Limb (tissue), 2 donors: Measurements from ENCODE around the gene DDX20.
A peak's percentile ranks its signal among the peaks of the same experiment; 100 is the strongest.

ENCODE experiments used
- DNase-seq, 2 donors: peaks; one replicate each; pipeline ENCODE4 v3.0.0-alpha.2; 2016; ENCODE audit errors: extremely low spot score in 2 of 2

The DDX20 gene

DNA sequence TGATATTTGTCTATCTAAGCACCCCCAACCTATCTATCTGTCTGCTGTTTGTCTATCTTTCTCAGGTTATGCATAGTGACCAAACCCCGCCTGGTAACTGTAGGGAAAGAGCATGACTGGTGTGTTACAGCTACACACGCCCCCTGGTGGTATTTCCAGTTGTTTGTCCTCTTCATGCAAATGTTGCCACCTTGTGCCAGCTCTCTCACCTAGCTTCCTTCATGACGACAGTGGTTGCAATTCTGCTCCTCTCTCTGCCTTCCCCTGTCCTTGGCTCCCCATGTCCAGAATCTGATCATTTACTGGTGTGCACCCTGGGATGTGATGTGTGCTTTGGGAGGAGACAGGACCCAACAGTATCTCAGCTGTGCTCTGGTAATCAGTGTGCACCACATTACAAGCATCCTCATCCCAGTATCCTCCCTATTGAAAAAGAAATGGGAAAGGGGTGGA is 8.4 kb upstream of the DDX20 start:
- DNase-seq: no peak

DNA sequence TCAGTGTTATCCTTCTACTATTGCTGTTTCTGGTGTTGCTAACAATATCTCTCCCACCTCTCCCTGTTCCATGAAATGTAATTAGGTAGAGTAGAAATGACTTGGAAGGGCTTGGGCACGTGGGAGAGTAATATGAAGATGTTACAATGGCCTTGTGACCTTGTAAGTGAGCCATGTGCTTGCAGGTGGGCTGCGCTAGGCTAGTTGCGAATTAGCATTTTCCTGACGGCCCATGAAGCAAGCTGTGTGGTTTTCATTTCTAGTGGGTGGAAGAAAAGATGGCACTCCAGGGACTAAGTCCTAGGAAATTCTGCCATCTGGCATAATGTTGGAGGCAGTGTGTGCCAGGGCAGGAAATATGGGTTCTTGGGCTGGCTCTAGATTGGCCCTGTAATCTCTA is 7.8 kb upstream of the DDX20 start:
- DNase-seq: no peak

DNA sequence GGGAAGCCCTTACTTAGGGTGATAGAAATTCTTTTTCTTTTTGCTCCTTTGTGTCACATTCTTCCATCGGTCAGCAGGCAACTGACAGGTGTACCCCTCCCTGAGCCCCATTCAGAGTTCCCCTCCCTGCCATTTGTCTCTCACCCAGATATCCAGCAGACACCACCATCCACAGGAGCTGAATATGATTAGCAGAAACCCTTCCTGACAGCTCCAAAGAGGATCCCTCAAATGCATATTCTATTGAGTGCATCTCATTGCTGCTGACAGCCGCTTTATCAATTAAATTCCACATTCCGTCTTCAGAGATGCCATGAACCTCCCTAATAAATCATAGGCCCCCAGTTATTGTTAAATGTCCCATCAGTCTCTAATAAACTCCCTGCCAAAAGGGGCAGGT is 6.1 kb upstream of the DDX20 start:
- DNase-seq: no peak

DNA sequence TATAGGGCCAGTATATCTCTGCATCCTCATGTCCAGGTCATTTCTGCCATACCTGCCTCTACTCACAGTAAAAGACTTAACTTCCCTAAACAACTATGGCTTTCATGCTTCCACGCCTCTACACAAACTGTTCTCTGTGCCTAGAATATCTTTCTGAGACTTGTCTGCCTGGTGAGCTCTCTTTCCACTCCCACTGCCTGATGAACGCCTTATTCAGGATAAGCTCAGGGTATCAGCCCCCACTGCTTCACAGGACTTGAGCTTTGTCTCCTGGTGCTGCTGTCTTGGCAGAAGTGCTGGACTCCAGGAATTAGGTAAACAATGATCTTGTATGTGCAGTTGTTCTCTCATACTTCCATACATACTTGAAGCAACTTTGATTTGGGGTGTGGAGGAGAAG is 4.8 kb upstream of the DDX20 start:
- no peak for DNase-seq

DNA sequence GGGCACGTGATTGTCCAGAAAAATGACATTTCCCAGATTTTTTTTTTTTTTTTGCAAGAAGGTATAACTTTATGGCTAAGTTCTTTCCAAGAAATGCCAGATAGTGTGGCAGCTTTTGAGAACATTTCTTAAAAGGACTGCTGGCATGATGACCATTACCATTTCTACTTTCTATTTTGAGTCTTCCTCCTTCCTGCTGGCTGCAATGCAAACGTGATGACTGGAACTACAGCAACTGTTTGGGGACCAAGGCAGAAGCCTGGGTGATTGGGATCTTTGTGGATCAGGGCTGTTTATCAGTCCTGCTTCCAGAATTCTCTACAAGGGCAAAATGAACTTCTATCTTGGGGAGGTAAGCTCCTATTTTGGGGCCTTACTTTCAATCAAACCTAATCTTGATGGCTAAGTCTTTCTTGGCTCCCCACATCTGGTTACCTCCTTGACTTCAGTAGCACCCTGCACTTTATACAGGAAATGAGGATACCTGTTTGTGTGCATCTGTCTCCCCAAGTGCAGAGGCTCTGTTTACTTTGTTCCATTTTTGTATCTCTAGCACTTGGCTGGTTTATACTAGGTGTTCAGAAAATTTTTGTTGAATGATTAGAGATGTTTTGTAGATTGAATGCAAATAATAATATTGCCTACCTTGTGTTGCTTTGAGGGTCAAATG is 3.7 kb upstream of the DDX20 start:
- no peak for DNase-seq

DNA sequence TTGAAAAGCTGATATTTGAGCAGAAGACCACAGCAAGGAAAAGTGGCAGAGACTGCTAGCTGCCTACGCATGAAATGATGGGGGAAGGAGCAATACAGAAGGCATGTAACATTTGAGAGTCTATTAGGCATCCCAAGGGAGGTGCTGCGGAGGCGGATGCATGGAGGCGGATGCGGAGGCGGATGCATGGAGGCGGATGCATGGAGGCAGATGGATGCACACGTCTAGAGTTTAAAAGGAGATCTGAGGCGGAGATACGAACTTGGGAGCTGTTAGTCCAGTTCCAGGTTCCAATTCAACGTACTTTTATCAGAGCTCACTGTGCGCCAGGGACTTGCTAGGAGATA is 744 bp upstream of the DDX20 start:
- peak; percentile 63 to 79 for DNase-seq

DNA sequence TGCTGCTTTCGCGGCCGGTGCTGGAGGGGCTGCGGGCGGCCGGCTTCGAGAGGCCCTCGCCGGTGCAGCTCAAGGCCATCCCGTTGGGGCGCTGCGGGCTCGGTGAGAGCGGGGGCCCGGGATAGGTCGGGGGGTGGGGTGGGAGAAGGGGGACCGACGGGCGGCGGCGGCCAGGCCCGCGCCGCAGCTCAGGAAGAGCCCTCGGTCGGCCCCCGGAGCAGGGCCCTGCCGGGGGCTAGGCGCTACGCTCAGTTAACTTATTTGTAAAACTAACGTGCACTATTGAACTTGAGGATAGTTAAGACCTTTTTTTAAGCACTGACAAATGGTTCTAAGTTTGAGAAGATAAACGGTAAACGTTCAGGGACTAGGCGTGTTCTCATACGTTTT is 418 bp downstream of the DDX20 start:
- DNase-seq: no peak

DNA sequence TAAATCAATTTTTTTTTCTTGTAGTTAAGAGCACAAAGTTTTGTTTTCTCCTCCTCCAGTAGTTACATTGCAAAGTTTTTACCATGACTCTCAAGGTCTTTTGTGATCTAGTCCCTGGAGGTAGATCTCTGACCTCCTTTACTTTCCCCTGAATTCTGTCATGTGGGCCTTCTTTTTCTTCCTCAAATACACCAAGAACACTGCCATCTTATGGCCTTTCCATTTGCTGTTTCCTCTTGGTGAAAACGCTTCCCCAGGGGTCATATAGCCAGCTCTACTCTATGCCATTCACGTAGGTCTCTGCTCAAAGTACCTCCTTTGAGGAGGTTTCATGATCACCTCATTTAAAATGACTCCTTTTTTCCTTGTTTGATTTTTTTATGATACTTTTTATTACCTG is 2.7 kb downstream of the DDX20 start:
- DNase-seq: no peak

DNA sequence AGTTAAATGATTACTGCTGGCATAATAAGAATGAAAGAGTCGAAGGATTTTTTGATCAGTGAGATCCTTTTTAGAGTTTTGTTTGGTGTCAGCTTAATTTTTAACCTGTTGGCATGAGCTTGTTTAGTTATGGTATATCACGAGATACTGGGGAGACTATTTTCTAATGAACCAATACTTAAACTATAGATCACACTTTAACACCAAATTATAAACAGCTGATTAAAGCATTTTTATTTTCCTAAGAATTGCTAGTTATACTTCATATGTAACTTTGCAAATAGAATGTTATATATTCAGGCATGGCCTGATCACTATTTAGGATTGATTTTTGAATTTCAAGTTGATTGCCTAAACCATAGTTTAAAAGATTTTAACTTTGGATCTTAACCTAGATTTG is 6.0 kb downstream of the DDX20 start:
- no peak for DNase-seq

DNA sequence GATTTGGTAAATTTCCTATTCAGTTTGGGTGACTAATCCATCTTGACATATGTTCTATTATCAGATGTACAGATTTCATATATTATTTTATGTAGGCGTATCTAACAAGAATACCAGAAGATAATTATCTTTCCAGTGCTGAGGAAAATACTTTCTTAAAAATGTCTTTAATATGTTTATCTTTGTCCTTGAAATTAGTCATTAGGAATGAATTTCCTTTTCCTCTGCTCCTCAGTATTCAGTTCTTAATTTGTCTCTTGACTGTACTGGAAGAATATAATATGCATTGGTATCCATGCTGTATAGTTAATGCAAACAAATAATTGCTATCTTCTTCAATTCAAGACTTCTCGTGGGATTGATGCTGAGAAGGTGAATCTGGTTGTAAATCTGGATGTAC is 6.6 kb downstream of the DDX20 start:
- no peak for DNase-seq

DNA sequence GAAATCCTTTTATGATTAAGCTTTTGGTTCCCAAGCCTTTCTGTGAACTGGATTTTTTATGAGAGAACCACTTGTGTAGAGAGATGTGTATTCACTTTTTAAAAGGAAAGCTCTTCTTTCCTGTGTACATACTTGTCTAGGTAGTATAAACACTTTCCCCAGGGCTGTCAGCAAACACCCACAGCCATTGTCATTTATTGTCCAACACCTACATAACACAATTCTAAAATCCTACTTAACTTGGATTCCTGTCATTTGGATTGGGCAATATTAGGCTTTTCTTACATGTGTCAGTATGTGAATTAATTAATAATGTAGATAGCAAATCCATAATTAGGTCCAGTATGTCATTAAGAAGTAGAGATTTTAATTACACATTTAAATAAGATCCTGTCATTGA is 12.3 kb downstream of the DDX20 start:
- DNase-seq: no peak

DNA sequence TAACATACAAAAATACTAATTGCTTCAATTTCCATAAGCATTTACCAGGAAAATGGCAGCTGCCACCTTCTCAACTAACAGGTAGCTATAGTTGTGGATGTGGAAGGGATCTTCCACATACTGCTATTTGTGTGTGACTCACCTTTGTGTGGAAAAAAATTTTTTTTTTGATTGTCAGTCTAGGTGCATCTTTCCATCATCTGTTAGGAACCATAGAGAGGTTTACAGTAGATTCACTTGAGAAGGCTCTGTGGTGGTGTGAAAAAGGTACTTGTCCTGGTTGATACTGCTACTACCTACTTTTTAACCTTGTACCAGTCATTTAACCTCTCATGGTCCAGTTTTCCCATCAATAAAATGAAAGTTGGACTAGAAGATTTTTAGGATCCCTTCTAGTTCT is 12.9 kb downstream of the DDX20 start:
- no peak for DNase-seq

DNA sequence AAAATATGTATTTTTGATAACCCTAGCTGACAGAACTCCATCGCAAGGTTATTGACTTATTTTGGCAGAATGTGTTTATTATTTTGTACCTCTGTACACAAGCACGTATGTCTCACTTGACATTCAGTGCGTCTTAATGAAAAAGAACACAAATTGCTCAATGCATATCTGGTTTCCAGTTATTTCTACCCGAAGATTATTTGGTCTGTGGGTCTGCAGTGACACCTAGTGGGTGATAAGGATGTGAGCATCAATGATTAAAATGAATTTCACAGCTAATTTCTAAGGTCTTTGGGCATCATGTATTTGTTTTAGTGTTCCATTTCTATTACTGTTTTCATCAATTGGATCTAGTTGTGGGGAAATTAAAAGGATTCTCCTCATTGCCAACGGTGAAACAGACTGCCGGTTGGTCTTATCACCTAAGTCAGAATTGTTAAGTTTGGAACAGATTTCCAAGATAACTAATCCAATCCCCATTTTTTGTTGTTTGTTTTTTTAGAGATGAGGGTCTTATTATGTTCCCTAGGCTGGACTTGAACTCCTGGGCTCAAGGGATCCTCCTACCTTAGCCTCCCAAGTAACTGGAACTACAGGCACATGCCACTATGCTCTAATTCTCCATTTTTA is 13.9 kb downstream of the DDX20 start:
- DNase-seq: peak in 1 of 2 donors; percentile 67

DNA sequence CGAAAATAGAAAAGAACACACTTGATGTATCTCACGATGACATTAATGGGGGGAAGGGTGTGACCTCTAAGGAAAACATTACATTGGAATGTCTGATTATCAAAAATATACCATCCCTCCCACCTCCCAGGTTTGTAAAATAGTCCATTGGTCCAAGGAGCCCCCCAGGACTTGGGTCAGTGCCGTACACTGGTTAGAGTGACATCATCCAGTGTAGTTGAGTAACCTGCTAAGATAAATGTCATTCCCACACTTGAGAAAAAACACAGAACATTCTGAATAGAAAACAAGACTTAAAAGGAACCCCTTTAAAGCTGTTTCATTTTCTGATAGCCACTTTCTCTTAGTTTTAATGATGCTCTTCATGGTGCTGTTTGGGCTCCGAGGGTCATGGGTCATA is 15.2 kb downstream of the DDX20 start:
- DNase-seq: no peak

DNA sequence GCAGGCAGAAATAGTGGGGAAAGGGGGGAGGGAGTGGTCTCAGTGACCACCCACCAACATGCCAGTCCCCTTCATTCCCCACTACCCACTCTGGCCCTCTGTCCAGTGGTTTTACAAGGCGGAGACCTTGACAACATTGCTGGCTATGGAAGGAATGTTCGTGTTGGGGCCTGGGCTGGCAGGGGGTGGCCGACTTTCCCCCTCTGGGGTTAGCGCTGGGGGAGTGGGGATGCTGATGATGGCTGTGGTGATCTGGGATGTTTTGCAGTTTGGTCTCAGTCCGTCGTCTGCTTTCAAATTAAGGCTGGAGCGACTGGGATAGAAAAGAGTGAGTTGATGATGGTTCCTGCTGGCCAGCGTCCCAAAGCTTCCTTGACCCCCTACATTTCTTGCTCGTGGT is 20.3 kb downstream of the DDX20 start:
- DNase-seq: no peak

DNA sequence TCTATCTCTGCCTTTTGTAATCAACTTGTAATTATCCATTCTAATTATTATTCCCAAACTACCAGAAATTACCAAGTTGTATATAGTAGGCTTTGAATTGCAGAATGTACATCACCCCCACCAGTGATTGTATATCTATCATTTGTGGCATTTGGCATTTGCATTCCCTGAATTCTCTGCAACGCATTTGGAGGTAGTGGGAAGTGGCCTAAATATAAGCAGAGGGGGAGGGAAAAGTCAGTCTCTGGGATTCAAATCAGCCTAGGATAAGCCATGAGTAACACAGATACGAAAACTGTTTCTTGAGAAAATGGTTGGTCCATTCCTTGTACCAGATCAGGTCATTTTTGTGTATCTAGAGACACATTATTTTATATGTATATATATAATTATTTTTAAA is 20.7 kb downstream of the DDX20 start:
- no peak for DNase-seq

DNA sequence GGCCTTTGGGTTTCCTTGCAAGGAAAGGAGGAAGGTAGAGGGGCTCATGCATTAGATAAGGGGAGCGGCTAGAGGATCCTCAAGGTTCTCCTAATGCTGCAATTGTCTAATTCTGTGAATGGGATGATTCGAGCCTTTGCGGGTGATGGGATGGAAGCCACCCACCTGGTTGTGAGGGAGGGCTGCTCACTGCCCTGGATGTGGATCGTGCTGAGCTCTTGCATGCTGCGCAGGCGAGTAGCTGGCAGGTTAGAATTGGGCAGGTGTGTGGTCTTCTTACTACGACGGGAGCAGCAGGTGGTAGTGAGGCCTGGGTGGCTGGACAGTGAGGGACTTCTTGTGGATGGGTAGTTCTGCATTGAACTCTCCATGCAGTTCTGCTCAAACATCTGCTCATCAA is 21.2 kb downstream of the DDX20 start:
- no peak for DNase-seq

DNA sequence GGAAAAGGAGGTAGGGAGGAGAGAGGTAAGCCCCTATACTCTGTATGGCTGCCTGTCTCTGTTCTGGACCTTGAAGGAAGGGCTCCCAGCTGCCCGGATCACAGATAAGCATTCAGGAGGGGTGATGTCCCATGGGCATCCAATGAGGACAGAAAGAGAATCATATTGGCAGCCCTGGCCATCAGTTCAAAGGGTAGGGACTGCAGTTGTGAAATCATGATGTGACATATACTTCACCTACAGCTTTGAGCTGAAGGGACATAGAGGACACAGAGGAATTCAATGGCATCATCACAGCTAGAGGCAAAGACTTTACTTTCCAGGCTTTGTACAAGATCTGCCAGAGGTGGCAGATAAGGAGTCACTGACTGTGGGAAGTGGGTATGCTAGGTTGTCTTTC is 21.6 kb downstream of the DDX20 start:
- no peak for DNase-seq

DNA sequence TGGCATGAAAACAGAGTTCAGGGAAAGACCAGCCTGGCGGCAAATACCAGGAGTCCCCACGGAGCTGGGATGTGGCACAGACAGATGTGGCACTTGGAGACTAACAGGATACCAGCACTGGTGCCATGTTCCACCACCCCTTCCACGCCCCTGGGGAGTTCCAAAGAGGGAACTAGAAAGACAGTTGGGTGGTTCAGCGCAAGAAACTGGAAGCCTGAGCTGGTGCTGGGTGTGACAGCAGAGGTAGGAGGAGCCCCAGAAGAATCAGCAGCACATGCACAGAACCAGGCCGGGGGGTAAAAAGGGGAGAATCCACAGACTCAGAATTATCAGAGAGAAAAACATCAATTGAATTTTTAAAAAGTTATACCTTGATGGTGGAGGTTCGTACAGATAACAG is 22.4 kb downstream of the DDX20 start:
- no peak for DNase-seq

DNA sequence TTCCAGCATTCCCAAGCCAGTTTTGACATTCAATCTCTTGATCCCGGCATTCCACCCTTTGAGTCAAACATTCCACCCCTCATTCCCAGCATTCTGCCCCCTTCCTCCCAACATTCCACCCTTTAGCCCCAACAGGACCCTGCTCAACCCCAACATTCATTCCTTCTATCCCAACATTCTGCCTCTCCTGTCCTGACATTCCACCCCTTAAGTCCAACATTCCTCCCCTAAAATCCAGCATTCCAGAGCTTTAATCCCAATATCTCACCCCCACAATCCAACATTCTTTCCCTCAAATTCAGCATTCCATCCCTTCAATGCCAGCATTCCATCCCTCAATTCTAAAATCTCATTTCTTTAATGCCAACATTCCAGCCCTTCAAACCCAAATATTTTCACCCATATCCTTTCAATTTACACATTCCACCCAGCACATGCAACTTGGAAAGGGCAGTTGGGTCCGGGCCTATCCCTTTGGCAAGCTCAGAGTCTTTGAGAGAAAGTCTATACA is 22.9 kb downstream of the DDX20 start:
- DNase-seq: no peak

DNA sequence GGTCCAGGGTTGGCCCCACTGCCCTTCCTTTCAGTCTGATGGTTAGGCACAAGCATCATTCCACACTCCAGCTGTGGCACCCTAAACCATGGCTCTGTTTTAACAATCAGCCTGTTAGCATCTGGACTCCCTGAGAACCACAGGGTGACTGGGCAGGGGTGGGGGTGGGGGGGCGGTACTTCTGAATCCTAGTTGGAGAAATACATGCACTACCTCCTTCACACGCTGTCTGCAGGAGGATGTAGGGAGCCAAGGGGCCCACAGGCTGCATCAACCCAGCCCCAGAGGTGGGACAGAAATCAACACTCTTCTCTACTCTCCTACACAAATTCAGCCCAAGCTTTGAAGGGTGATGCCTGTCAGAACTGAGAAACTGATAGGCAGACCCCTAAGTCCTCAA is 23.8 kb downstream of the DDX20 start:
- DNase-seq: no peak

DNA sequence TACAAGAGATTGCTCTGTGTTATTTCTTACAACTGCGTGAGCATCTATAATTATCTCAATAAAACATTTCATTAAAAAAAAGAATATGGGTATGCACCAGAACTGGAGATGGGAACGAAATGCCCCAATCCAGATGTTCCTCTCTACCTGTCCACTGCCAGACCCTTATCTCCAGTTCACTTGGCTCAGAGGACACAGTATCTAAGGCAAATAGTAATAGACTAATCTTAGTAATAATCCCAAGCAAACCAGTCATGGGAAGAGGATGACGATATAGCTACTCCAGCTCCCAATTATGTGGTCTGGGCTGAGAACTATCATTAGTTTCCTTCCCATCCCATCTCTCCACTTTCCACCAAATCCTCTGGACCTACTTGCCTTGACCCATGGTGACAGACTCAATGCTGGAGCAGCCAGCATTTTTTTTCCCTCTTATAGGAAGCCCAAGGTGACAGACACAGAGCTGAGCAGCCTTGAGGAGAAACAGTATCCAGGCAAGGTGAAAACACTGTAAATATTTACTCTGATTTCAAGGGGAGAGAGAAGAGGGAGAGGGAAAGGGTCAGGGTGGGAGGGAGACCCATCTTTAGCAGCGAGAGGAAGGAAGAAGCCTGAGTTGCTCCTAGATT is 28.7 kb downstream of the DDX20 start:
- no peak for DNase-seq

DNA sequence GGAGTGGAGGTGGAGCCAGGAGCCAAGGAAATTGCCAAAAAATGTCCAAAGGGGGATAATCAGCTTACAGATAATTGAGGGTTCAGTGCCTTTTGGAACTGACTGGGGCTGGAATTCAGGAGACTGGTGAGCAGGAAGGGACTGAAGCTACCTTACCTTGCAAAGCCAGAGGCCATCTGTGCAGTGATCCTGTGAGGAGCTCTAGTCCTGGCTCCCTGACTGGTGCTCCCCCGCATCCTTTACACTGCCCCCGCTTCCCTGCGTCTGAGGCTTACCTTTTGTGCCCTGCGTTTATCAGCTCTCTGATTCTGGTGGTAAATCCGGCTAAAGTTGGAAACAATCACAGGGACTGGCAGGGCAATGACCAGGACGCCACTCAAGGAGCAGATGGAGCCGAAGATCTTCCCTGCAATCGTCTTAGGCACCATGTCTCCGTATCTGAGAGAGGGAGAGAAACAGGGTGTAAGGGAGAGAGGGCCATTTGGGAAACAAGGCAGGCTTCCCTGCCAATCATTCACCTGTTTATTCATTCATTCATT is 31.0 kb downstream of the DDX20 start:
- DNase-seq: no peak
